GM19025 (cell line): ENCODE data around the gene PRKCE.
A peak's percentile ranks its signal among the peaks of the same experiment; 100 is the strongest.

Source experiments
- ATAC-seq: cut with Tn5 transposase; IDR thresholded peaks from one replicate; pipeline ENCODE4 v1.9.1; 2021; ENCODE audit warnings: mild to moderate bottlenecking, low read depth, moderate library complexity; ENCODE audit not compliant: unreplicated experiment

PRKCE gene

GRCh38 chr2:45631319-45631718 lies 20.2 kb upstream of the PRKCE start:
- no peak for ATAC-seq

- ATAC-seq = no peak
Measured at GRCh38 chr2:45631955-45632354, 19.5 kb upstream of the PRKCE start.

GRCh38 chr2:45634223-45634622 lies 17.3 kb upstream of the PRKCE start:
- ATAC-seq = no peak

- ATAC-seq = no peak
Measured at GRCh38 chr2:45636008-45636407, 15.5 kb upstream of the PRKCE start.

- peak; percentile 75 for ATAC-seq
Measured at GRCh38 chr2:45637440-45637839, 14.0 kb upstream of the PRKCE start.

- no peak for ATAC-seq
Measured at GRCh38 chr2:45640576-45640975, 10.9 kb upstream of the PRKCE start.

- ATAC-seq = no peak
Measured at GRCh38 chr2:45643095-45643494, 8.4 kb upstream of the PRKCE start.

GRCh38 chr2:45643543-45644542 lies 7.6 kb upstream of the PRKCE start:
- ATAC-seq = peak; percentile 96

GRCh38 chr2:45646289-45646688 lies 5.2 kb upstream of the PRKCE start:
- no peak for ATAC-seq

GRCh38 chr2:45647356-45647755 lies 4.1 kb upstream of the PRKCE start:
- ATAC-seq = no peak

GRCh38 chr2:45647986-45648520 lies 3.4 kb upstream of the PRKCE start:
- ATAC-seq = no peak

- ATAC-seq = no peak
Measured at GRCh38 chr2:45648636-45649035, 2.8 kb upstream of the PRKCE start.

- ATAC-seq = no peak
Measured at GRCh38 chr2:45649462-45649857, 2.0 kb upstream of the PRKCE start.

- ATAC-seq = no peak
Measured at GRCh38 chr2:45649858-45650811, 1.3 kb upstream of the PRKCE start.

GRCh38 chr2:45650851-45651414 lies 542 bp upstream of the PRKCE start:
- ATAC-seq = peak; percentile 73

GRCh38 chr2:45652090-45653031 lies 886 bp downstream of the PRKCE start:
- ATAC-seq = no peak

- ATAC-seq = no peak
Measured at GRCh38 chr2:45653122-45653913, 1.8 kb downstream of the PRKCE start.

- no peak for ATAC-seq
Measured at GRCh38 chr2:45654250-45654649, 2.8 kb downstream of the PRKCE start.

GRCh38 chr2:45661828-45662227 lies 10.4 kb downstream of the PRKCE start:
- no peak for ATAC-seq
